Raji (cell line): ENCODE results near the gene C1RL.

Source experiments
- POLR2A ChIP-seq: IDR thresholded peaks from 2 replicates; pipeline ENCODE4 v1.6.1; 2011; ENCODE audit warnings: low read depth, low read length, control low read depth; ENCODE audit not compliant: insufficient read depth

C1RL gene

DNA sequence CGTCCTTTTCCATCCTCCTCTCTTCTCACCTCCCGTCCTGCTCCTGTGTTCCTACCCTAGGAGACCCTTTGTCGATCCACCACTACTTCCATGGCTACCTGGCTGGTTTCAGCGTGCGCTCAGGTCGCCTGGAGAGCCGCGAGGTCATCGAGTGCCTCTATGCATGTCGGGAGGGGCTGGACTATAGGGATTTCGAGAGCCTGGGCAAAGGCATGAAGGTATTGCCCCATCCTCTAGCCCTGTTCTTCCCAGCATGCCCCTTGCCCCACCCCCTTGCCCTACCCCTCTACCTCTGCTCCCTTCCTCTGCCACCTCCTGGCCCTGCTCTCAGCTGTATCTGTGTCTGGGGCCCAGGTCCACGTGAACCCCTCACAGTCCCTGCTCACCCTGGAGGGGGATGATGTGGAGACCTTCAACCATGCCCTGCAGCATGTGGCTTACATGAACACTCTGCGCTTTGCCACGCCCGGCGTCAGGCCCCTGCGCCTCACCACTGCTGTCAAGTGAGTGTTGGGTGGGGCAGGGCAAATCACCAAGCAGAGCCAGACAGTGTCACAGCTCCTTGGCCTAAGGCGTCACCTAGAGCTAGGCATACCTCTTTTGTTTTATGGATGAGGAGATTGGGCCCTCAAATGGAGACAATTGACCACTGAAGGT is 33.9 kb upstream of the C1RL start:
- no peak for TF ChIP-seq POLR2A

DNA sequence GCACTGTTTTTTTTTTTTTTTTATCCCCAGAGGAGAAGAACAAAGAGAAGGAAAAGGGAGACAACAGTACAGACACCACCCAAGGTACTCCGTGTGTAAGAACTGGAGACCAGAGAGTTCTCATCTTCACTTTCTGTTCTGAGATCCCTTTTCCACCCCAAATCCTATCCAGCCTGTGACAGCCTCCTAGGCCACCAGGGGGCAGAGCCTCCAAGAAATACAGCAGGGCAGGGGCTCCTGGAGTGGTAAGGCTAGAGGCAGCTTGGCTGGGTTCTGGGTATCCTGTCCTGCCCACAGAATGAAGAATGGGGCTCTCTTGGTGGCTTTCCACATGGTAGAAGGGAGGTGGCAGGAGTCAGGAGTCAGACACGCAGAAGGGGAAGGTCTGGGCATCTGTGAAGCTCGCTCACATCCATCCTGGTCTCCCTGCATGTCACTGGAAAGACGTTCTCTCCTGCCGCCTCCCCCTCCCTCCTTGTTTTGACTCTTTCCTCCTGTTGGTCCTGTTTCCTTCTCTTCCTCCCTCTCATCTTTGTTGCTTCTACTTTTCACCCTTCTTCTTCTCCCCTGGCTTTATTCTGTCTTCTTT is 33.1 kb upstream of the C1RL start:
- TF ChIP-seq POLR2A = no peak

DNA sequence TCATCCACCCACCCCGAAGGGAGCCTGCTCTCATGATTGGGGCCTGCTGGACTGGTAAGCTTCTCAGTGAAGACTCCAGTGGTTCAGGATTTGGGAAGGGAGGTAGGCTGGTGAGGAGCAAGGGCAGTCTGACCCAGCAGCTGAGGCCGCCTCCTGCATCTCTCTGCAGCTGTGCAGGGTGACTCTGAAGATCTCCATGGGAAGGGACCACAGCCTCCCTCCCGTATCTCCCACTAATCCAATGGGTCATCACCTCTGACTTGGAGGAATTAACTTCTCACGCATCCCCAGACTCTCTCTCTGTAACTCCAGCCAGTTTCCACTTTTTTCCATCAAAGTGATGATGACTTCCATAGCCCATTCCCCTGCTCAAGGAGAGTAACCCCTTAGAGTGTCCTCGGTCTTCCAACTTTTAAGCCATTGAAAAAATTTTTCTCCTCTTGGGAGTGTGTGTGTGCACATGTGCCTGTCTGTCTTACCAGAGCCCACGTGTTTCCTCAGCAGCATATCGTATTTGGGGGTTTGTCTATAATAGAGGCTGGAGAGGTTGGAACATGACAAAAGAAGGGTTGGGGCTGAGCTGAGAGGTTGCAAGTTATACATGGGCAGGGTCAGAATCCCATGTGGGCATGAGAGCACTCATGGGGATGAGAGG is 32.5 kb upstream of the C1RL start:
- no peak for TF ChIP-seq POLR2A

DNA sequence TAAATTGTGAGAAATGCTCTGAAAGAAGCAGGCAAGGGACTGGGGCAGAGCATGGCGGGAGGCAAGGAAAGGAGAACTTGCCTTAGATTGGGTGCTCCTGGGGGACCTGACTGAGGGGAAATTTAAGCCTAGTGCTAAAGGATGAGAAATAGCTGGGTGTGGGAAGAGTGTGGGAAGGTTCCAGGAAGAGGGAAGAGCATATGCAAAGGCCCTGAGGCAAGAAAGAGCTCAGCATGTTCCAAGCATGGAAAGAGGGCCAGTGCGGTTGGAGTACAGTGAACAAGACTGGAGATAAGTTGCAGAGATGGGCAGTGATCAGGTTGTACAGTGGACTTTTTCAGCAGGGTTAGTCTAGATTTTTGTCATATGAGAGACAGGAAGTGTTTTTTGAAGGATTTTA is 30.2 kb upstream of the C1RL start:
- no peak for TF ChIP-seq POLR2A

DNA sequence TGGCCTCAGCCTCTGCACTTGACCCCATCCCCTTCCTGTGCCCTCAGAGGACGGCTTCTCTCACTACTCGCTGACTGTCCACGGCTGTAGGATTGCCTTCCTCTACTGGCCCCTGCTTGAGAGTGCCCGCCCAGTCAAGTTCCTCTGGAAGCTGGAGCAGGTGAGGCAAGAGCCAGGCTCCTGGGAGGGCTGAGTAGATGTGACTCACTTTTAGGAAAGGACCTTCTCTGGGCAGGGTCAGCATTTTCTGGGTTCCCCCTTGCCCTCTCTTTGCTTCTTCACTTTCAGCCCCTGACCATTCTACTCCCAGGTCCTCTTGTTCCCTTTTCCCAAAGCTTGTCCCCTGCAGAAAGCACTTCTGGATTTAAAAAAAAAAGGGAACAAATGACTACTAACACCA is 28.9 kb upstream of the C1RL start:
- TF ChIP-seq POLR2A = no peak

DNA sequence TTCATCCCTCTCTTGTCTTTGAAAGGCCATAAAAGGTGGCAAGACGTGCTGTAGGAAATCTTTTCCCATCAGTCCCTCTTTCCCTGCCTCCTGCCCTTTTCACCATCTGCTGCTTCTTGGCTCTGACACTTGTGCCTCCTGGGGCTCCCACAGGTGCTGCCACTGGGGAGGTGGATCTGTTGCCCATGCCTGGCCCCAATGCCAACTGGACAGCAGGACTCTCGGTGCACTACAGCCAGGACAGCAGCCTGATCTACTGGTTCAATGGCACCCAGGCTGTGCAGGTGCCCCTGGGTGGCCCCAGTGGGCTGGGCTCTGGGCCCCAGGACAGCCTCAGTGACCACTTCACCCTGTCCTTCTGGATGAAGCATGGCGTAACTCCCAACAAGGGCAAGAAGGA is 27.7 kb upstream of the C1RL start:
- TF ChIP-seq POLR2A = no peak

DNA sequence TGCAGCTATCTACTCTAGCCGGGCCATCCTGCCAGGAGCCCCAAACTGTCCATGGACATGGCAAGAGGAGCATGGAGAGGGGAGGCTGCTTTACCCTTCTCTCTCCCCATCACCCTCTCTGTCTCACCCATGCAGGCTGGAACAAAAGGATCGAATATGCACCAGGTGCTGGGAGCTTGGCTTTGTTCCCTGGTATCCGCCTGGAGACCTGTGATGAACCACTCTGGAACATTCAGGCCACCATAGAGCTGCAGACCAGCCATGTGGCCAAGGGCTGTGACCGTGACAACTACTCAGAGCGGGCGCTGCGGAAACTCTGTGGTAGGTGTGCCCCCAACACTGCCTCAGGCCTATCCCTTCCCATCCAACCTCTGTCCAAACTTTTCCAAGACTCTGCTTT is 27.1 kb upstream of the C1RL start:
- TF ChIP-seq POLR2A = no peak

DNA sequence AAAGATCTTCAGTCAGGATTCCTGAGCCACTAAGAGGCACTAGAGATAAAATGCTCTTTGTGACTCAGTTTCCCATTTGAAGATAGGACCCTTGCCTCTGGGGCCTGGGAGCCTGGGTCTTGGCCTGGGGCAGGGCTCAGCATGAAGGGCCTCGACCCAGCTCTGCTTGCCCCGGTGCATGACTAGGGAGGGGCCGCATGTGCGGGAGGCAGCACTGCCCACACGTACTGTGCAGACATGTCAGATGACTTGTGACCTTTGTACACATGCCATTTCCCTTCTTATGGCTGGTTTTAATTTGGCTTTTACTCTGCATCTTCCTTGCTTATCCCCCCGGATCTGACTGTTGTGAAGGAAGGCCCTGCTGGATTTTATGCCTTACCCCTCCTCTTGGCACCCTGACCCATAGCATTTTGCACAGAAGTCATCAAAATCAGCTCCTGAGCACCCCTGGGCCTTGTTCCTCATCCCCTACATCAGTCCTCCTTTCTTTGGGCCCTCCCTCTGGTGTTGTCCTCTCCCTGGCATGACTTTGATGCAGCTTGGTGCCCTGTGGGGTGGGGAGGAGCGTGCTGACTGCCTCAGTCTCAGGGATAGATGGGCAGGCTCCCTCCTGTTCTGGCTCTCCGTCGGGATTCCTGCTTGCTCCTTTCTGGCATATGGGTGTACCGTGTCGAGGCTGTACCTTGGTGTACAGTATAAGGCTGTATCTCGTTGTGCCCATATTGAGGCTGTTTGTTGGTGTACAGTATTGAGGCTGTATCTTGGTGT is 25.6 kb upstream of the C1RL start:
- no peak for TF ChIP-seq POLR2A

DNA sequence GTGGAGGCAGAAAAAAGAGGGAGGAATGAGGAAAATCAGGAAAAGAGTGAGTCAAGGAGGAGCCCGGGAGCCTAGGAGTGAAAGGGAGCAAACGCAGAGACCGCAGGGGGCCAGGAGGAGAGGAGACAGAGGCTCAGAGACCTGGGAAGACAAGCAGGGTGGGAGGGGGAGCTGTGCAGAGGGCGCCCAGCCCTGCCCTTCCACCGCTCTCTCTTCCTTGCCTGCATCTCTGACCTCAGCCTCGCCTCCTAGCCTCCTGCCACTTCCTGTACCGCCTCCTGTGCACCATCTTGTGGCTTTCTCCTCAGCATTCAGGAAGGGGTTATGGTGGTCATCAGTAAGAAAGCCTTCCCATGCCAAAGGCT is 22.5 kb upstream of the C1RL start:
- no peak for TF ChIP-seq POLR2A

DNA sequence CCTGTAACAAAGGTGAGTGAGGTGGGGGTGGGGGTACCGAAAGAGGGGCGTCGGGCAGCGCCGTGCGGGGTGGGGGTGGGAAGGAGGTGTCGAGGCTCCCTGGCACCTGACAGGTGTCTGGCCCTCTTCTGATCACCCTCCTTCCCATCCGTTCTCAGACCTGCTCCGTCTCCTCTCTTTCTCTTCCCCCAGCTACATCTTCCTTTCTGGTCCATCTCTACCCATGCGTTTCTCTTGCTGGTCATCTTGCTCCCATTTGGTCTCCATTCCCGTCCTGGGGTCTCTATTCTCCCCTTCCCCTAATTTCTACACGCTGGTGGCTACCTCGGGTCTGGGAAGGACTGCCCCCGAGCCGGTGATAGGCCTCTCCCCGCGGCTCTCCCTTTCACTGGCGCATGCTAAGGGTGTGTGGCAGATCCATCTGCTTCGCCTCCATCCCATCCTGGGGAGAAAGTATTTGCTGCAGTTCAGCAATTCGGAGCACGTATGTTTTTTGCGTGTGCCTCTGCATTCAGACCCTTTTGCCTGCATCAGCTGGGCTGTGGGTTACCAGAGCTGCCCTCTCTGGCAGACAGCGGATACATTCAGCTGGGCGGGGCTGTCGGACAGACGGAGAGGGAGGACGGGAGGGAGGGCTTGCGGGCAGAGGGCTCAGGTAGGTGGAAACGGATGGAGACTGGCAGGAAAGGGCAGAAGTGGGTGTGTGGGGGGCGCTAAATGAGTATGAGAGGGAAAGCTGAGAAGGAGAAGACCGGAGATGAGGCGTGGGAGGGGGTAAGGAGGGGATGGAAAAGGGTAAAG is 21.9 kb upstream of the C1RL start:
- TF ChIP-seq POLR2A = no peak

DNA sequence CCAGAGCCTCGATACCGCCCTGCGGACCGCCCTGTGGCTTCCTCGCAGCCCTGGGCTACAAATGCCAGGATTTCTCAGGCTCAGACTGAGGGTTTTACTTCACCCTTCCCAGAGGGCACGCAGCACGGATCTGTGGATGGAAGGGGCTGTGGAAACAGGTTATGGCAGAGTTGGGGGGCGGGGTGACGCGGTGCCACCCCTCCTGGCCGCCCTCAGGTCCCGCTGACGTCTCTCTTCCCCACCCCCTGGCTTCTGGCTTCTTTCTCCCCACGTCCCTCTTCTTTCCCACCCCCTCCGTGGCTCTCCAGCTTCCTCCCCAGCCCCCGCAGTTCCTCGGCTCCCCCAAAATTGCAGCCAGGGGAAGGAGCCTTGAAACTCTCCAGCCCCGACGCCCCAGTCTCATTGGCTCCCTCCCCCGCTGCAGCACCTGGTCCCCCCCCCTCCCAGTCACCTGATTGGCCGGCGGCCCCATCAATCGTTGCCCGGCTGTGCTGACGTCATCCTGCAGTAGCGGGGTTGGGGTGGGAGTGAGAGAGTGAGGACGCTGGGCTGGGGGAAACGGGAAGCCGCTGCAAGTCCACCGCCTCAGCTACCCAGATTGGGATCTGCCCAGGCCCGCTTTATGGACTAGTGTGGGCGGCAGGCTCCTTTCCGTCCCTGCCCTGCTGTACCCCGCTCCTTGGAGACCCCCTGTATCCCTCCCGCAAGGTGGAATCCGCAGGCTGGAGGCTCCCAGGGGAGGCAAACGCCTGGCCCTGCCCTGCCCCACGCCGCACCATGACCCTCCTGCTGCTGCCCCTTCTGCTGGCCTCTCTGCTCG is 21.1 kb upstream of the C1RL start, which contains the start of gene CLSTN3:
TSS of gene CLSTN3 (plus strand) at position 500 of the 820 bp plus-strand sequence. CDS start at position 778, 278 bp downstream.
- TF ChIP-seq POLR2A = peak; percentile 66

DNA sequence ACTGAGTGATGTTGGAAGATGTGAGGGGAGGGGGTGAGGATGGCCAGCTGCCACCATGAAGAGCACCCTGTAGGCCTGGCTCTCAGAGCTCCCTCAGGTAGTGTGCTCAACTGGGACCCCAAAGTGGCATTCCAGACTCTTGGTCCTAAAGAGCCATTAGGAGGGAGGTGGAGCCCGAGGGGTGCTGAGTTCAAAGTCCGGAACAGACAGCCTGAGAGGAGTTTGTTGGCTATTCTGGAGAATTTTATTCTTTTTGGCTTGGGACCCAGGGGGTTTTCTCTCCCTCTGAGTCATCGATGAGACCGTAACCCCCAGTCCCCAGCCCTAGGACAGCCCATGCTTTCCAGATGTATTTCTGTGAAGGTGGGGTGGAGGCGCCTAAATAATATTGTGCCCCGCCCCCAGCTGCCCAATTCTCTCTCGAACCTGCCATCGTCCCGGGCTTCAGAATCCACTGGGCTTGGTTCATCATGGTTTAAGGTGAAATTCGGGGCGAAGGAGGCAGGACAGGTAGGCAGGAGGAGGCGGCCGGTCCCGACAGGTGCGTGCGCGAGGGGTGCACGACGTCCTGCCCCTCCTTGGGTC is 20.4 kb upstream of the C1RL start:
- no peak for TF ChIP-seq POLR2A

DNA sequence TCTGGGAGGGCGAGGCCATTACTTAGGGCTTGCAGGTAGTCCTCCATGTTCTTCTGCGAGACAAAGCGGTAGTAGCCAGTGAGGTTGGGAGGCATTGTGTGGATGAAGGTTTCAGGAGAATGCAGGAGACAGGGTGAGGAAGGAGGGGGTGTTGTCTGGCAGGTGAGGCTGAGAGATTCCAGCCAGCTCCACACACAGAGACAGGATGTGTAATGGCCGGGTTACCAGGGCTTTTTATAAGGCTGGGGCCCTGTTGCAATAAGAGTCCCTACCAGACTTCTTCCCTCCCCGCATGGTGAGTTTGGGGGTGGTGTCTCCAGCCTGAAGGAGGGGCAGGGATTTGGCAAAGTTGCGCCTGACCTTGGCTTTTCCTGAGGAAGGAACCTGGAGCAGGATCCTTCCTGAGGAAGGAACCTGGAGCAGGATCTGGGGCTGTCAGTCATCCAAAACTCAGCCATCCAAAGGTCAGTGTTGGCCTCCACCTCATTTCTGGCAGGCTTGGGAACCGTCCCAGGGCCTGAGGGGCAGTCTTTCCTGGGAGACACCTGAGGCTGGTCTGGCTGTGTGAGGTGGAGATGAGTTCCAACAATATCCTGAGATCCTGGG is 19.8 kb upstream of the C1RL start, which contains the start of gene RBP5:
TSS of gene RBP5 (minus strand) at position 209 of the 606 bp plus-strand sequence. CDS start at position 95, 114 bp downstream.
- no peak for TF ChIP-seq POLR2A
